GM12874 (cell line): ENCODE measurements around the gene SLCO3A1.

Source experiments
- CTCF ChIP-seq: IDR thresholded peaks from 2 replicates; pipeline ENCODE4 v1.5.1; 2011; ENCODE audit warnings: low read depth, mild to moderate bottlenecking, control low read depth, low read length, moderate library complexity; ENCODE audit not compliant: insufficient read depth

The SLCO3A1 gene

GRCh38 chr15:92040350-92040749, 186.8 kb downstream of the SLCO3A1 start:
- no peak for TF ChIP-seq CTCF

- no peak for TF ChIP-seq CTCF
These were observed 187.9 kb downstream of the SLCO3A1 start for GRCh38 chr15:92041371-92041770.

DNA sequence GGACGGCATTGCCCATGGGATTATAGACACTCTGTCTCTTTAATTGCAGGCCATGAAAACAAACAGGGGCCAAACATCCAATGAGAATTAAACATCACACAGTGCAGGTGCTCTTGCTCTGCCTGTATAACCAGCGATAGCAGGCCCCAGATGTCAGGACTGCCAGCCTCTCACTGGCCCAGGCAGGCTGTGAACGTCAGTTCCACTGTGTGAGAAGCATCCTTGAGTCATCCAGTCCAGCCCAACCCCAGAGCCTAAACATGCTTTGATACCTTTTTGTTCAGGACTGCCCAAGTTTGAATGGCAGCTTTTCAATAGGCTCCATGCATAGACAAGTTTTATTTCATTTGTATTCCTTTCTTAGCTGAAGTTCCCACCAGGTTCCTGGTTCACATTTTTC, 189.8 kb downstream of the SLCO3A1 start:
- TF ChIP-seq CTCF: no peak

DNA sequence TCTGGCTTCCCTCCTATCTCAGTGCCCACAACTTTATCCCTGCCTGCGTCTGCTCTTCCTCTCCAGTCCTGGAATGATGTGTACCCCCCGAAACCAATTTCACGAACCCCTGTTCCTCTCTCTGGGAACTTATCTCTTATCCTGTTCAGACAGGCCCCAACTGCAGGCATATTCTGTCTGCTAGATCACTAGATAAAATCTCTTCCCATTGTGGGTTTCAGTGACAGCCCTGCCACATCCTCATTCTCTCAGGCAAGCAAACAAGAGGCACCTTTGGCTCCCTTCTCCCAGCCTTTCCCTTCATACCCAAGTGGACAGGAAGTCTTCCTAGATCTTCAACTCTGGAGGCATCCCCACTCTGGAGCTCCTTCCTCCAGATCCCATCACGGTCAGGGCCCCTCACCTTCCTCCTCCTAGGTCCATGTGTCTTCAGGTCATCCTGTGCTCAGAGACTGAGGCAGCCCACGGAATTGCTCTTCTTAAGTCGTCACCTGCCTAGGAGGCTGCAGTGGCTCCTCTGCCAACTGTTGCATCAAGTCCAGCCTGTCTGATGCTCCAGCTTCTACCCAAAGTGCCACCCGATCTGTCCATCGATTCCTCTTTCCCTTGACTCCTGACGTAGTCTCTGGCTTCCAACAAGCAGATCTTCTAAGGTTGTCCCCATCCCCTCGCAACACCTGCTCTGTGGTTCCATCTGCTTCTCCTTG, 190.8 kb downstream of the SLCO3A1 start:
- TF ChIP-seq CTCF: no peak

- no peak for TF ChIP-seq CTCF
These were observed 194.4 kb downstream of the SLCO3A1 start for GRCh38 chr15:92047900-92048299.

GRCh38 chr15:92048739-92049138, 195.2 kb downstream of the SLCO3A1 start:
- TF ChIP-seq CTCF: no peak

- TF ChIP-seq CTCF: no peak
These were observed 195.9 kb downstream of the SLCO3A1 start for GRCh38 chr15:92049290-92049989.
